ENCODE results near the gene ADAM15.

ADAM15 gene

GRCh38 chr1:155066777-155067176 lies 15.7 kb downstream of the ADAM15 start:
- H3K4me3 ChIP-seq (replicated peaks; ENCODE audit: low read depth, low read length): no peak overlapping the region
- DNase-seq (ENCODE audit: extremely low read depth, low read depth): no peak
- TF ChIP-seq, protein P1, sequence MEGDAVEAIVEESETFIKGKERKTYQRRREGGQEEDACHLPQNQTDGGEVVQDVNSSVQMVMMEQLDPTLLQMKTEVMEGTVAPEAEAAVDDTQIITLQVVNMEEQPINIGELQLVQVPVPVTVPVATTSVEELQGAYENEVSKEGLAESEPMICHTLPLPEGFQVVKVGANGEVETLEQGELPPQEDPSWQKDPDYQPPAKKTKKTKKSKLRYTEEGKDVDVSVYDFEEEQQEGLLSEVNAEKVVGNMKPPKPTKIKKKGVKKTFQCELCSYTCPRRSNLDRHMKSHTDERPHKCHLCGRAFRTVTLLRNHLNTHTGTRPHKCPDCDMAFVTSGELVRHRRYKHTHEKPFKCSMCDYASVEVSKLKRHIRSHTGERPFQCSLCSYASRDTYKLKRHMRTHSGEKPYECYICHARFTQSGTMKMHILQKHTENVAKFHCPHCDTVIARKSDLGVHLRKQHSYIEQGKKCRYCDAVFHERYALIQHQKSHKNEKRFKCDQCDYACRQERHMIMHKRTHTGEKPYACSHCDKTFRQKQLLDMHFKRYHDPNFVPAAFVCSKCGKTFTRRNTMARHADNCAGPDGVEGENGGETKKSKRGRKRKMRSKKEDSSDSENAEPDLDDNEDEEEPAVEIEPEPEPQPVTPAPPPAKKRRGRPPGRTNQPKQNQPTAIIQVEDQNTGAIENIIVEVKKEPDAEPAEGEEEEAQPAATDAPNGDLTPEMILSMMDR (IDR thresholded peaks at IDR 0.05; ENCODE audit: low read depth, low read length, missing control alignments): no peak

DNA sequence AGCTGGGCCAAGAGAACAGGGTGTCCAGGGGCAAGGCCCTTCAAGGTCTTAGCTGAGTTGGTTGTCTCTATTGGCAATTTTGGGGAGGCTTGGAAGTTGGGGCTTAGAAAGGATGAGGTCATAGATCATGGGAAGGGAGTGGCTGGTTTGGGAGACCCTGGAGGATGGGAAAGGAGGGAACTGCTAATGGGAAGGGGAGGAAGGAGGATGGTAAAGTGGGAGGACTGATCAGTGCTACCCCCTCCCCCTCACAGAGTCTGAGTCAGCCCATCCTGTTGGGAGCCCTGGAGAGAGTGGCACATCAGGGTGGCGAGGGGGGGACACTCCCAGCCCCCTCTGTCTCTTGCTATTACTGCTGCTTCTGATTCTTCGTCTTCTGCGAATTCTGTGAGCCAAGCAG lies 17.5 kb downstream of the ADAM15 start:
- DNase-seq (ENCODE audit: extremely low read depth, low read depth): no peak
- no peak overlapping the region for H3K4me3 ChIP-seq (replicated peaks; ENCODE audit: low read depth, low read length)
- TF ChIP-seq, protein P1 (IDR thresholded peaks at IDR 0.05; ENCODE audit: low read depth, low read length, missing control alignments): no peak

DNA sequence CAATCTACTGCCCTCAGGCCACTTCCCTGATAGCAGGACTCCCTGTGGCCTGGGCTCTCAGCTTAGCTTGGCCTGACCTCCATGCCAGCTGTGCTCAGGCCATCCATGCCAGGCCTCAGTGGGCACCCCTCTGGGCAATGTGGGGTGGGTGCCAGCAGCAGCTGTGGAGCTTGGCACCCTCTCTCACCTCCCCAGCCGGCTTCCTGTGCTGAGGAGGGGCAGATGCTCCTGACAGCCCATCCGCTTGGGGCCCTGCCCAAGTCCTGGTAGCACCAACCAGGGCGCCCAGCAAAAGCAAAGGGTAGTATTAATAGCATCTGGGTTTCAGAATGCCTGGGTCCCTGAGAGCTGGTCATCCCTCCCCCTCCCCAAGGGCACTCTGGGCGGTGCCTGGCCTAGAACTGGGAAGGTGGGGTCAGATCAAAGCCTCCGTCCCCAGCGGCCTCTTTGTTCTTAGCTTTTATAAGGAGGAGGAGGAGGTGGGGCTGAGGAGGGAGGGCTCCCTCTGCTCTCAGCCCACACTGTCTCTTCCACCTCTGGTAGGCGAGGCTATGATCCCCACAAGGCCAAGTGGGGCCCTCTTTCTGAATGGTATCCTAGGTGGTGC lies 18.5 kb downstream of the ADAM15 start:
- TF ChIP-seq, protein P1 (IDR thresholded peaks at IDR 0.05; ENCODE audit: low read depth, low read length, missing control alignments): no peak

DNA sequence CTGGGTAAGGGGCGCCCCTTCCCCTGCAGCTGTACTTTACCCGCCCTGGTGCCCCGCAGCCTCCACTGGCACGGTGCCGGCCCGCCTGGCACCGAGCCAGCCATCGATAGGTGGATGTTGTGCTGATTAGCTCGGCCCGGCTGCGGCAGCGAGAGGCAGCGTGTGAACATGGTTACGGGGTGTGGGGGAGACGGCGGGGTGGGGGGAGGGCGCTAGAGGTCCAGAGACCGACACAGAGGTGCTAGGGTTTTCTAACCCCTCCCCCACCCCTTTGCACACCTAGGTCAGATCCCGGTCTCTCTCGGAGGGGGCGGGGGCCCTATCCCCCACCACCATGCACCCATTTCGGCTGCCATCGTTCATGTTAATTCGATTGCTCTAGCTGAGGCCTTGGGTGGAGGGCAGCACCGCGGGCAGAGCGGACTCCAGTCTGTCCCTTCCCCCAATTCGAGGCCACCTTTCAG lies 19.1 kb downstream of the ADAM15 start:
- no peak for DNase-seq (ENCODE audit: extremely low read depth, low read depth)
- peak overlapping the region; percentile 28; the same call in 1 of the 2 replicates for H3K4me3 ChIP-seq (replicated peaks; ENCODE audit: low read depth, low read length)
- TF ChIP-seq, protein P1 (IDR thresholded peaks at IDR 0.05; ENCODE audit: low read depth, low read length, missing control alignments): no peak

More for the DNA sequence above, 18.5 kb downstream of the ADAM15 start:
- H3K4me3 ChIP-seq (replicated peaks; ENCODE audit: low read depth, low read length): no peak overlapping the region
- DNase-seq (ENCODE audit: extremely low read depth, low read depth): no peak

GRCh38 chr1:155070721-155071569 lies 19.8 kb downstream of the ADAM15 start:
- peak overlapping the region; percentile 28 for H3K4me3 ChIP-seq (replicated peaks; ENCODE audit: low read depth, low read length)
- TF ChIP-seq, protein P1 (IDR thresholded peaks at IDR 0.05; ENCODE audit: low read depth, low read length, missing control alignments): peak; percentile 24
- no peak for DNase-seq (ENCODE audit: extremely low read depth, low read depth)

- DNase-seq (ENCODE audit: extremely low read depth, low read depth): no peak
- TF ChIP-seq, protein P1 (IDR thresholded peaks at IDR 0.05; ENCODE audit: low read depth, low read length, missing control alignments): no peak
- no peak overlapping the region for H3K4me3 ChIP-seq (replicated peaks; ENCODE audit: low read depth, low read length)
These were observed 20.6 kb downstream of the ADAM15 start for GRCh38 chr1:155071701-155072100.
